ENCODE results near the gene TMEM106B.

DNA sequence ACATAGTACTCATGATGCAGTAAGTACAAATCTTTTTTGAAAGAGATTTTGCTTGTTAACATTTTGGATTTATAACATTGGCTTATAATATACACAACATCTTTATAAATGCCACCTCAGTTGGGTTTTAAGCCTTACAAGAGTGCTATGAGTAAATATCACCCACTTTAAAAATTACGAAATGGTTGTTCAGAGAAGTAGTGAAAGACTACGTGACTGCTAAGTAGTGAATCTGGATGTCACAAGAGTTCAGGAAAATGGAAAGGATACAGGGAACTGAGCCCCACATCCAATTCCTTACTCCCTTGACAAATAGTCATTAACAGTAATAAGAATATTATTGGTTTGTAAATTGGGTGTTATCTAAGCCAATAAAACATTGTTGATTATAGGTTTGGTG, 20.0 kb downstream of the TMEM106B start:
- TF ChIP-seq, protein P1, sequence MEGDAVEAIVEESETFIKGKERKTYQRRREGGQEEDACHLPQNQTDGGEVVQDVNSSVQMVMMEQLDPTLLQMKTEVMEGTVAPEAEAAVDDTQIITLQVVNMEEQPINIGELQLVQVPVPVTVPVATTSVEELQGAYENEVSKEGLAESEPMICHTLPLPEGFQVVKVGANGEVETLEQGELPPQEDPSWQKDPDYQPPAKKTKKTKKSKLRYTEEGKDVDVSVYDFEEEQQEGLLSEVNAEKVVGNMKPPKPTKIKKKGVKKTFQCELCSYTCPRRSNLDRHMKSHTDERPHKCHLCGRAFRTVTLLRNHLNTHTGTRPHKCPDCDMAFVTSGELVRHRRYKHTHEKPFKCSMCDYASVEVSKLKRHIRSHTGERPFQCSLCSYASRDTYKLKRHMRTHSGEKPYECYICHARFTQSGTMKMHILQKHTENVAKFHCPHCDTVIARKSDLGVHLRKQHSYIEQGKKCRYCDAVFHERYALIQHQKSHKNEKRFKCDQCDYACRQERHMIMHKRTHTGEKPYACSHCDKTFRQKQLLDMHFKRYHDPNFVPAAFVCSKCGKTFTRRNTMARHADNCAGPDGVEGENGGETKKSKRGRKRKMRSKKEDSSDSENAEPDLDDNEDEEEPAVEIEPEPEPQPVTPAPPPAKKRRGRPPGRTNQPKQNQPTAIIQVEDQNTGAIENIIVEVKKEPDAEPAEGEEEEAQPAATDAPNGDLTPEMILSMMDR (IDR thresholded peaks at IDR 0.05; ENCODE audit: poor library complexity) = no peak
- no peak for TF ChIP-seq EZH2 (IDR thresholded peaks at IDR 0.05; ENCODE audit: borderline replicate concordance)

All from hepatocyte (in vitro differentiated cells).